BE2C (cell line): ENCODE results near the gene TAF1D. TPM values are rescaled to one million over a fixed set of nuclear protein-coding genes. Genes with fewer than 3 reads are reported as not detected.

Experiments used
- DNase-seq: peaks from one replicate; pipeline ENCODE4 v3.0.0-alpha.2; 2020
- H3K27me3 ChIP-seq: fragments of 250-450 bp; sonication (Bioruptor Pico); 2 replicates; pipeline ENCODE4 v1.5.1; 2020; ENCODE audit warnings: mild to moderate bottlenecking
- H3K36me3 ChIP-seq: fragments of 250-450 bp; sonication (Bioruptor Pico); 2 replicates; pipeline ENCODE4 v1.5.1; 2020; ENCODE audit warnings: mild to moderate bottlenecking
- H3K4me1 ChIP-seq: fragments of 250-450 bp; sonication (Bioruptor Pico); 2 replicates; pipeline ENCODE4 v1.5.1; 2020
- H3K4me3 ChIP-seq: 2 replicates; pipeline ENCODE4 v1.5.1; 2011; ENCODE audit warnings: low read depth, low read length
- H3K9me3 ChIP-seq: fragments of 250-450 bp; sonication (Bioruptor Pico); 2 replicates; pipeline ENCODE4 v1.5.1; 2020
- polyA plus RNA-seq: library from polyadenylated mRNA; unstranded; fragments of >200 nt; gene quantifications from one replicate; pipeline ENCODE4 v1.2.1, GENCODE V29; 2012; ENCODE audit warnings: low read depth, missing spikeins; ENCODE audit not compliant: insufficient read length, insufficient read depth
- TF ChIP-seq, protein P1 (sequence below): IDR thresholded peaks from 2 replicates; pipeline ENCODE4 v1.5.1; 2012; ENCODE audit warnings: mild to moderate bottlenecking, low read depth, low read length

The TAF1D gene, protein sequence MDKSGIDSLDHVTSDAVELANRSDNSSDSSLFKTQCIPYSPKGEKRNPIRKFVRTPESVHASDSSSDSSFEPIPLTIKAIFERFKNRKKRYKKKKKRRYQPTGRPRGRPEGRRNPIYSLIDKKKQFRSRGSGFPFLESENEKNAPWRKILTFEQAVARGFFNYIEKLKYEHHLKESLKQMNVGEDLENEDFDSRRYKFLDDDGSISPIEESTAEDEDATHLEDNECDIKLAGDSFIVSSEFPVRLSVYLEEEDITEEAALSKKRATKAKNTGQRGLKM
- polyA plus RNA-seq = 83.7 TPM

DNA sequence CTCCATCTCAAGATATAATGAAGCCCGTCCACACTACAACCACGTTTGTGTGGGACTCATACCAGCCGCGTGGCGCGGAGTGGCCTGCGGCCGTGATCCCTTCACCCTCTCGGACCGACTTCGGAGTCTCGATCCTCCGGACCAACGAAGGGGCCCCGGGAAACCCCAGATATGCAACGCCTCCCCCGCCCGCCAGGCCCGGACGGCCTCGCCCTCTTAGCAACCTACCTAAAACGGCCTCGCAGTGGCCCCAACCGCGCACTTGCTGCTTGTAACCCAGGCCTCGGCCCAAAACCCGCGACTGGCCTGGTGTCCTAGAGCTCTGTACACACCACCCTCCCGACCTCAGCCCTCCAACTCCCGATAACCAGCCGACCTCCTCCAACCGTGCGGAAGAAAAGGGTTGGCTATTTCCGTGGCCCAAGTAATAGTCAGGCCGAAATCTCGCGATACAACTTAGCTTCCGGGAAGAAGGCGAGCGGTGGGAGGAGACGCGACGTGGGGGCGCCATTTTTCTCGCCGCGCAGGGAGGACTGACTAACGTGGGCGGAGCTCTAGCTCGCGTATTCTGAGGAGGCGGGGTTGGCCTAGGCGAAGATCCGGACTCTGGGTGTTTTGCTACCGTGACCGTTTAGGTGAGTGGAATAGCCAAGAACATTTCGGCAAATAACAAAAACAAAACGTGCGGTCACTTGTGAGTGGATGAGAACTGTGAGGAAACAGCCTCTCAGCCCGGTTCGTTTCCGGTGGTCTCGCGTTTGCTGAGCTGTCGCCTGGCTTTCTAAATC, at the start of gene TAF1D, which contains the start of gene C11orf54:
TAF1D (minus strand) TSS at position 402 of the 788 bp plus-strand sequence. CDS start 2,191 bp downstream, outside the sequence.
C11orf54 (plus strand) TSS at position 579 of the 788 bp plus-strand sequence. CDS start 5,722 bp downstream, outside the sequence.
- Histone ChIP-seq H3K36me3 (peaks cover 48% of the 10 kb centered on the region), H3K9me3 (no peaks in the 10 kb centered on the region), H3K27me3 (no peaks in the 10 kb centered on the region), H3K4me3 (peak within 1 kb of the TSS; percentile 92), H3K4me1 (no peaks in the 10 kb centered on the region)
- peak; percentile 98 for DNase-seq
- TF ChIP-seq, protein P1, sequence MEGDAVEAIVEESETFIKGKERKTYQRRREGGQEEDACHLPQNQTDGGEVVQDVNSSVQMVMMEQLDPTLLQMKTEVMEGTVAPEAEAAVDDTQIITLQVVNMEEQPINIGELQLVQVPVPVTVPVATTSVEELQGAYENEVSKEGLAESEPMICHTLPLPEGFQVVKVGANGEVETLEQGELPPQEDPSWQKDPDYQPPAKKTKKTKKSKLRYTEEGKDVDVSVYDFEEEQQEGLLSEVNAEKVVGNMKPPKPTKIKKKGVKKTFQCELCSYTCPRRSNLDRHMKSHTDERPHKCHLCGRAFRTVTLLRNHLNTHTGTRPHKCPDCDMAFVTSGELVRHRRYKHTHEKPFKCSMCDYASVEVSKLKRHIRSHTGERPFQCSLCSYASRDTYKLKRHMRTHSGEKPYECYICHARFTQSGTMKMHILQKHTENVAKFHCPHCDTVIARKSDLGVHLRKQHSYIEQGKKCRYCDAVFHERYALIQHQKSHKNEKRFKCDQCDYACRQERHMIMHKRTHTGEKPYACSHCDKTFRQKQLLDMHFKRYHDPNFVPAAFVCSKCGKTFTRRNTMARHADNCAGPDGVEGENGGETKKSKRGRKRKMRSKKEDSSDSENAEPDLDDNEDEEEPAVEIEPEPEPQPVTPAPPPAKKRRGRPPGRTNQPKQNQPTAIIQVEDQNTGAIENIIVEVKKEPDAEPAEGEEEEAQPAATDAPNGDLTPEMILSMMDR = no peak

DNA sequence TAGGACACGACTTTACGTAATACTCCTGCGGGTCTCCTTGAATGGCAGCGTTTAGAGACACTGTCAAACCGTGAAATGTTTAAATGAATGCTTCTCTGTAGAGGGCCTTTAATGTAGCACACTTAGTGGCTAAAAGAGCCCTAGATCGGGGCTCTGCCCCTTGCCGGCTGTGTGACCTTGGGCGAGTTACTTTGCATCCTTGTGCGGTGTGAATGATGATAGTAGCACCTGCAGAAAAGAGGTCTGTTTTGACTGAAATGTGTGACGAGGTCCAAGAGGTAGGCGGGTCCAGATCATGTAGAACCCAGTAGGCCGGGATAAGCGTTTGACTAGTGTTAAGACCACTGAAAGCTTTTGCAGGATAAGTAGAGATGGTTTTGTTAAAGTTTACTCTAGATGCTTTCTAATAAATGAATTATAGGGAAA, 43.7 kb upstream of the TAF1D start:
- no peaks in the 10 kb centered on the region for H3K9me3 ChIP-seq
- no peaks in the 10 kb centered on the region for H3K4me1 ChIP-seq
- no peaks in the 10 kb centered on the region for H3K27me3 ChIP-seq
- peaks cover 36% of the 10 kb centered on the region for H3K36me3 ChIP-seq
- TF ChIP-seq, protein P1 = no peak
- peak overlapping the region; percentile 99 for H3K4me3 ChIP-seq
- no peak for DNase-seq

DNA sequence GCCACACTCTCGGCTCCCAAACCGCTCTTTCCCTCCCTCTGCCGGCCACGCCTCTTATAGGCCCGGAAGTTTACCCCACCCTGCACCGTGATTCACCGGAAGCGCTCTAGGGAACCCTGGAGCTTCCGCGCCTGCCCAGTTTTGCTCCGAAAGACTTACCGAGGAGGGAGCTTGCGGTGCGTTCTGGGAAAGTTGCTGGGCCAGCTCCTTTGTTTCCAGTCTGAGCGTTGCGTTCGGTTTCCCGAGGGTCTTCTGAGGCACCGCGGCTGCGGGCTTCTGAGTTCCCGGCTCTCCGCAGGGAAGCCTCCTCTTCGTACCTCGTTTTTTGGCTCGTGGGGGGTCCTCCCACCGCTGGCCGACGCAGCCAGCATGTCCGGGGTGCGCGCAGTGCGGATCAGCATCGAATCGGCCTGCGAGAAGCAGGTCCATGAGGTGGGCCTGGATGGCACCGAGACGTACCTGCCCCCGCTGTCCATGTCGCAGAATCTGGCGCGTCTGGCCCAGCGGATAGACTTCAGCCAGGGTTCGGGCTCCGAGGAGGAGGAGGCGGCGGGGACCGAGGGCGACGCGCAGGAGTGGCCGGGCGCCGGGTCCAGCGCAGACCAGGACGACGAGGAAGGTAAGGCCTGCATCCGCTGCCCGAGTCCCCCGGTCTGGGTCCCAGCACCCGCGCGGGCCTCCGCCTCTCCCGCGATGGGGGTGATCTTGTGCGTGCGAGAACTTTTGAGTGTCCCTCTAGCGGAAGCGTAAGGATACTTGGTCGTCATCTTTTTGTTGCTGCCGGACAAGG, 43.0 kb upstream of the TAF1D start, which contains the start of gene MED17:
MED17 (plus strand) TSS at position 138 of the 790 bp plus-strand sequence; CDS start at position 370, 232 bp downstream.
- TF ChIP-seq, protein P1 = peak; percentile 53
- Histone ChIP-seq H3K27me3 (no peaks in the 10 kb centered on the region), H3K4me1 (no peaks in the 10 kb centered on the region), H3K9me3 (no peaks in the 10 kb centered on the region), H3K36me3 (peaks cover 32% of the 10 kb centered on the region), H3K4me3 (peak within 1 kb of the TSS; percentile 99)
- peak; percentile 94 for DNase-seq

DNA sequence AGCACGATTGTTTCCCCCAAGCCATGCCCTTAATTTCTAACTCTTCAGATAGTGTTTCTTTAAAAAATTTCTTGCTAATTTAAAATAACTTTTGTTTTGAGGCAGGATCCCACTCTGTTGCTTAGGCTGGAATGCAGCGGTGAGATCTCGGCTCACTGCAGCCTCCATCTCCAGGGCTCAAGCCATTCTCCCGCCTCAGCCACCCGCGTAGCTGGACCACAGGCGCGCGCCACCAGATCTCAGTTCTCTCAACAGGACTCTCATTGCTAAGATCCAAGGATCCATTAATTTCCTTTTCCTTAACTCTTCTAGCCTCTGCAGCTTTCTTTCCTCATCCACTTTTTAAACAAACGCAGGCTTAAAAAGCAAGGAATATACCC, 42.5 kb upstream of the TAF1D start:
- peak overlapping the region; percentile 99 for H3K4me3 ChIP-seq
- no peaks in the 10 kb centered on the region for H3K4me1 ChIP-seq
- DNase-seq = no peak
- no peaks in the 10 kb centered on the region for H3K9me3 ChIP-seq
- H3K36me3 ChIP-seq = peaks cover 26% of the 10 kb centered on the region
- no peaks in the 10 kb centered on the region for H3K27me3 ChIP-seq
- TF ChIP-seq, protein P1 = no peak

DNA sequence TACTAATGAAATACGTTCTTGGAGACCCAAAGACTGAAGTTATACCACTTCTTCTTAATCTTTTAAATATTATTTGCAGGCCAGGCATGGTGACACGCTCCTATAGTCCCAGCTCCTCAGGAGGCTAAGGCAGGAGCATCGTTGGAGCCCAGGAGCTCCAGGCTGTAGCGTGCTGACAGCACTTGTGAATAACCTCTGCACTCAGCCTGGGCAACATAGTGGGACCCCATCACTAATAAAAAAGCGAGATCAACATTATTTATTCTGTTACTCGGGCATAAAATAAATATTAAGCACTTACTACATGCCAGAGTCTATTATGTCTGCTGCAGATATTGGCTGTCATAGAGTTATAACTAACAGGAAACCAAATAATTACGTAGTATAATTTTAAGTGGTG, 42.1 kb upstream of the TAF1D start:
- Histone ChIP-seq H3K4me3 (peak overlapping the region; percentile 99), H3K27me3 (no peaks in the 10 kb centered on the region), H3K4me1 (no peaks in the 10 kb centered on the region), H3K9me3 (no peaks in the 10 kb centered on the region), H3K36me3 (peaks cover 23% of the 10 kb centered on the region)
- no peak for DNase-seq
- TF ChIP-seq, protein P1 = no peak
